ENCODE data around the gene ZBTB38.

The ZBTB38 gene

DNA sequence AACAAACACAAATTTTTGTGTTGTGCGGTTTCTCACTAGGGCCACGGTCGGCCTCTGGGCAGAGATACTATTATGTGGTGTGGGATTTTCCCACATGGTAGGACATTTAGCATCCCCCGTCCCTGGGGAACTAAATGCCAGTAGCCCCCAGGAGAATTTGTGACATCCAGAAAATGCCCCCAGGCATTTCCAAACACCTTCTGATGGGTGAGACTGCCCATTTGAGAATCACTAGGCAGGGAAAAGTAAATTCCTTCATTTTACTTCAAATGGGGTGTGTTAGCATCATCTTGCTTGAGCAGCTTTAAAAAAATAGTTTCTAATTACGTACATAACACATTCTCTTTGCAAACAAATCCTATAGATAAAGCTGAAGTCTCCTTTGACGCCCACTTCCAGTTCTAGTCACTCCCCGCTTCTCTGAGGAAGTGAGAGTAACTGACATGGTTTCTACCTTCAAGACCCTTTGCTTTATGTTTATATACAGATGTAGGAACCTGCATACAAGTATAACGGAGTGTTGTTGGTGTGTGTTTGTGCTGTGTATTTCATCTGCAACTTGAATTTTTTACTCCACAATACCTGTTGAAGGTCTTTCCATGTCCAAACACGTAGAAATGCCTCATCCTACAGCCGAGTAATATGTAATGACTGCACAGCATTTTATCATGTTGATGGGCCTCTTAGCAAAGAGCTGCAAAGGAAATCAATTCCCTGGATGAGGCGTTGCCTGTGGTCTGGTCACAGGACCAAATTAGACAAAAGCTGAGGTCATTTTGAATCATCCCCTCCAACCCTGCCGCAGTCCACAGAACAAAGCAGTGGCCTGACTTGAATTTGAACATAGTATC lies 31.4 kb upstream of the ZBTB38 start:
- no peak for DNase-seq (ENCODE audit: low read depth in 2 of 3, low spot score in 2 of 3)

DNA sequence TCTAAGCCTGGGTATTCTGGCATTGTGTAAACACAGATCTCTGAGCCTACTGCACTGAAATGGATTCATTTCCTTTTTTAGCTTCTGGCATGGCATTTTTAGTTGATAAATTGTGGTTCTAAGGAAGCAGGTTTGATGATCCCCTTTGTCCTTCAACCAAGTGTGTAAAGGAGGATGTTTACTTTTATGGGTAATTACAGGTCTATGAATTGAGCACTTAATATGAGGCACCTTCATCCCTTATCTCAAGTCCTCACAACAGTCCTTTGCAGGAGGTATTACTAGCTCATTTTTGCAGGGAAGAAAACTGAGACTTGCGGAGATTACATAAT lies 30.8 kb upstream of the ZBTB38 start:
- no peak for DNase-seq (ENCODE audit: low read depth in 2 of 3, low spot score in 2 of 3)

DNA sequence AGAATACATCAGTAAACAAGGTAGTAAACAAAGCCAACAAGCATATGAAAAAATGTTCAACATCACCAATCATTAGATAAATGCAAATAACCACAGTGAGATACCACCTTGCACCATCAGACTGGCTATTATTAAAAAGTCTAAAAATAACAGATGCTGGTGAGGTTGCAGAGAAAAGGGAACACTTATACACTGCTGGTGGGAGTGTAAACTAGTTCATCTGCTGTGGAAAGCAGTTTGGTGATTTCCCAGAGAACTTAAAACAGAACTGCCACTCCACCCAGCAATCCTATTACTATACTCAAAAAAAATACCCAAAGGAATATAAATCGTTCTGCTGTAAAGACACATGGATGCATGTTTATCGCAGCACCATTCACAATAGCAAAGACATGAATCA lies 30.3 kb upstream of the ZBTB38 start:
- DNase-seq (ENCODE audit: low read depth in 2 of 3, low spot score in 2 of 3) = no peak

DNA sequence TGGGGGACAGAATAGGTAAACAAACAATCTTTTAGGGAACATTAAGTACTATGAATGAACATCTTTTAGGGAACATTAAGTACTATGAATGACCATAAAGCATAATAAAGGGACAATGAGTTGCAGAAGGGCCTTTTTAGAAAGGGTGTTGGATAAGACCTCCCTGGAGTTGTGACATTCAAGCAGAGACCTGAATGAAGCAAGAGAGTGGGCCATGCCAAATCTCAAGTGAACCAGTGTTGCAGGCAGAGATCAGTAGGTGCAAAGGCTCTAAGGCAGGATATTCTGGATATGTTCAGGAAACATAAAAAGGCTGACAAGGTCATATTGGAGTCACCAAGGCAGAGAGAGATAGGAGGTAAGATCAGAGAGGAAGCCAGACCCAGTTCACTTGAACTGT lies 29.4 kb upstream of the ZBTB38 start:
- no peak for DNase-seq (ENCODE audit: low read depth in 2 of 3, low spot score in 2 of 3)

DNA sequence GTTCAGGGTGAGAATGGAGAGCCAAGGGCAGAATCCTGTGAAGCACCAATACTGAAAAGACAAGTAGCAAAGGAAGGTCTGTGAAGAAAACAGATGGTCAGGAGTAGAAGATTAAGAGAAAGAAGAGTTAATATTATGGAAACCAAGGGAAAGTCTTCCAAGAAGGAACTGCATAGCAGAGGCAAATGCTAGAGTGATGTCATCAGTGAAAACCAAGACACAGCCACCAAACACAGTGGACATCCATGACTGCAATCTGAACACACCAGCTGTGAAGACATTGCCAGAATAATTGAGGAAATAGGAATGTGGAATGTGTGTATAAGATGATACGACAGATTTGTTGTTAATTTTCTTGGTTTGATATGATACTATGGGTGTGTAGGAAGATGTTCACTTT lies 26.8 kb upstream of the ZBTB38 start:
- no peak for DNase-seq (ENCODE audit: low read depth in 2 of 3, low spot score in 2 of 3)

DNA sequence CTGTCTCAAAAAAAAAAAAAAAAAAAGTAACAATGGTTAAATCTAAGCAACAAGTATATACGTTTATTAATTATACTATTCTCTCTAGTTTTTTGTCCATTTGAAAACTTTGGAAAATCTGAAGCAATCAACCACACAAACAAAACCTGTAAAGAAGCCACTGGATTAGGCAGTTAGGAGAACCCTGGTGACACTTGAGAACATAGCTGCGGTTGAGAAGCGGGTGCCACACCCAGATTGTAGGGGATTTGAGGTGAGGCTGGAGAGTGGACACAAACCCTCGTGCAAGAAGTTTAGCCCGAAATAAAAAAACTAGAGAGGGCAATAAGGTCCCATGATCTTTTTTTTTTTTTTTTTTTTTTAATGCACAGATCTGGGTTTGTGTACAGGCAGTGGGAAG lies 25.9 kb upstream of the ZBTB38 start:
- DNase-seq (ENCODE audit: low read depth in 2 of 3, low spot score in 2 of 3) = no peak

DNA sequence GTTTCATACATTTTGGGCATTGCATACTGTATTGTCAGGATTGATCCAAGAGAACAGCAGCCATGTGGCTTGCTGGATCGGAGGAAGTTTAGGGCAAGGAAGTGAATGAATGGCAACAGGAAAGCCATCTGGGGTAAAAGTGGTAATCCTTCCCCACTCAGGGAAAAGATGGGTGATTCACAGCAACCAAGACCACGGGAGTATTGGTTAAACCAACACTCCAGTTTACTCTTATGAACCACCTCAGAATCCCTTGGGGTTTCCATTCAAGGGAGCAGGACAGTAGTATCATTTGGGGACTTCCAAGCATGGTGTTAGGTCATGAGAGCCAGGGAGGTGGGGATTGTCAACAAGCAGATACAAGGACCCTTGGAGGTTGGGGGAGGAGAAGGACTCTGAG lies 25.2 kb upstream of the ZBTB38 start:
- DNase-seq (ENCODE audit: low read depth in 2 of 3, low spot score in 2 of 3) = no peak

DNA sequence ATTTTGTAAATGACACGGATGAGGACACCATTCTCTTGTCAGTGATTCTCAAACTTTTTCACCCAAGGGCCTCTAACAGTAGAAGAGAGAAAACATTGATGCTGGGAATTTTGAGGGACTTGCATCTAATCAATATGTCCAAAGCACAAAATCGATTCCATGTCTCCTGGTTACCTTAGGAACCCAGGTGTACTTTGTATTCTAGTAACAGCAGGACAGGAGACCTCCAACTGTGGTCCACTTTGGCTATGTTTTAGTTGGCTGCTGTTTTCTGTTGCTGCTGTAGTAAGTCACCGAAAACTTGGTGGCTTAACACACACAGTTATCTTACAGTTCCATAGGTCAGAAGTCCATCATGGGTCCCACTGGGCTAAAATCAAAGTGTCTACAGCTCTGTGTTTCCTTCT lies 24.4 kb upstream of the ZBTB38 start:
- DNase-seq (ENCODE audit: low read depth in 2 of 3, low spot score in 2 of 3) = no peak

DNA sequence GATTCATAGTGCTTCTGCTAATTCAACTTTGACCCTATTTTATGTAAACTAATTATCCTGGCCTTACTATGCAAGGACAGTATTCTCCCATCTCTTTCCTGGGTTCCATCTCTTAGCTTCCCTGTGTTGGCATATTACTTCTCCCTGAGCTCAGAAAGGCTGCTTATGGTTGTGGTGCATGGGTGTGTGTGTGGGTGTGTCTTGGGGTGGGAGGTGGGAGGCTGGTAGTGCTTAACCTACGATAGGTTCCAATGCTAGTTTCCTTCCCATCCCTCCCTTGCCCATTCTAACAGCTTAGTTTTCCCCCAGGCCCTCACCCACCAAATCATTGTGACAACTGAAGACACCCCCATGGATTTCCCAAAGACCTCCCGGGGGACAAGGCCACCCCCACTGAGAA lies 22.8 kb upstream of the ZBTB38 start:
- no peak for DNase-seq (ENCODE audit: low read depth in 2 of 3, low spot score in 2 of 3)

DNA sequence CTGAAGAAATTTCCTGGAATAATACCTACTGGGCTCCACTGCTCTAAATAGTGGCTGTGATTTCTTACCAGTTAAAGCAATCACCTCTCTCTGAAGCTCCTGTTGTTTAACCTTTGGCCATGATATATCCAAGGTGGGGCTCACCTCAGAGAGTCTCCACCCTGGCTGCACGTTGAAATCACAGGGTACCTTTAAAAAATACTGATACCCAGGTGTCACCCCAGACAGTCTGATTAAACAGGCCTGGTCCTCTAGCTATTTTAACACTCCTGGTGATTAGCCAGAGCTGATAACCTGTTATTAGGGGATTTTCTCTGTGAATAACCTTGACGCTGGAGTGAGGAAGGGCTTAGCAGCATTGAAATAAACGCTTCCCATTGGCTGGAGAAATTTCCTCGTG lies 22.3 kb upstream of the ZBTB38 start:
- no peak for DNase-seq (ENCODE audit: low read depth in 2 of 3, low spot score in 2 of 3)

DNA sequence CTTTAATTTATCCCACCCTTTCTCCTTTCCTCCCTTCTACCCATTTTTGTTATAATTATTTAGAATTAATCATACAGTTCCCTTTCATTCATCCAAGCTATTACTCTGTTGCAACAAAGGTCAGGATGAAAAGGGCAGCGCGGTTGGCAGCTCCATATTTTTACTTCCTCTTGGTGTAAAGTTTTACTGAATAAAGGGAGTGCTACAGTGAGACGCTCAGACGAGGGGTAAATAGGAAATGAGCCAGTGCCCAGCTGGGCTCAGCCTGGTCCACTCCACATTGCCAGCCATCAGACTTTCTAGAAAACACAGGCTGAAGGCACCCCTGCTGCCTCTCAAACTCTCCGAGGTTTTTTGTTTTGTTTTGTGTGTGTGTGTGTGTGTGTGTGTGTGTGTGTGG lies 21.9 kb upstream of the ZBTB38 start:
- DNase-seq (ENCODE audit: low read depth in 2 of 3, low spot score in 2 of 3) = no peak

DNA sequence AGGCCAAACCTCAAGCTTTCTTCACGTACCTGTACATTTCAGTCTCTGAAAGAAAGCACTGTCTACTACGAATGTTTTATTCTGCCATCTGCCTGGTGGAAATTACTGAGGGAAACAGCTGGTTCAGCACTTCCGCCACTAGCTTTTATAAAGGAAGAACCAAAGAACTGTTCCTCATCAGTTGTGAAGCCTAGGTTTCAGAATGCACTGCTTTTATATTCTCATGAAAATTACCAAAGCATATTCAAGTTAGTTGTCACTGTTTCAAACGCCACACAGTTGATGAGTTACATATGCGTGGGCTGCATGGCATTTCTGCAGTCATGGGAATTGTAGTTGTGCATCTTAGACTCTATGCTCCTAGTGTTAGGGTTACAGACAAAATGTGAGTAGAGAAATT lies 21.5 kb upstream of the ZBTB38 start:
- DNase-seq (ENCODE audit: low read depth in 2 of 3, low spot score in 2 of 3) = no peak

DNA sequence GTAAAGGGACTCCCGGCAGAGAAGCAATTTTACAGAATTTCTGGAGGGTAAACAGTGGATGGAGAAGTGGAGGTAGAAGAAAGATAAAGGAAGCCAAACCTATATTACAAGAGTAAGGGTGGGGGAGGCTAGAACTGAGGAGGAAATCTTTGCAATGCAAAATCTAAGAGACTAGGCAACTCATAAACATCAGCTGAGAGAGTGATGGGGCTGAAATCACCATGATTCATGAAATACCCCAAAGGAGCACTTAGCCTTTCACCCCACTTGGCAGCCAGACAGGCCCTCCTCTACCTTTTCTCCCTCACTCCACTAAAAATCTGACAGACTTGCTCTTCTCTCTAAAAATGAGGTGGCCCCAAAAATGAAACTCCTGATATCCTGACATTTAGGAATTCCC lies 19.5 kb upstream of the ZBTB38 start:
- DNase-seq (ENCODE audit: low read depth in 2 of 3, low spot score in 2 of 3) = no peak

DNA sequence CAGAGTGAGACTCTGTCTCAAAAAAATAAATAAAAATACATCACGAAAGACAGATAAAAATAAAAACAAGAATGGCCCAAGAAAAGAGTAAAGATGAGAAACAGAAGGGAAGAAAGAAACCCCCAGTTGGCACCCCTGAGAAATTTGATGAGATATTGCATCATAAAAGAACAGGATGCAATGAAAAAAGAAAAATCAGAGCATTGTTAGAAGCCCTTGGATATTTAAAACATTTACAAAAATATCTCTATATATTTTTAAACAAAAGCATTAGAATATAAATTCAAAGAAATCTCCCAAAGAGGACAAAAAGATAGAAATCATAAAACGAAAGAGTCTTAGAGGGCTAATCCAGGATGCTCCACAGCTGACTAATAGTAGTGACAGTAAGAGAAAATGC lies 18.6 kb upstream of the ZBTB38 start:
- DNase-seq (ENCODE audit: low read depth in 2 of 3, low spot score in 2 of 3) = no peak

DNA sequence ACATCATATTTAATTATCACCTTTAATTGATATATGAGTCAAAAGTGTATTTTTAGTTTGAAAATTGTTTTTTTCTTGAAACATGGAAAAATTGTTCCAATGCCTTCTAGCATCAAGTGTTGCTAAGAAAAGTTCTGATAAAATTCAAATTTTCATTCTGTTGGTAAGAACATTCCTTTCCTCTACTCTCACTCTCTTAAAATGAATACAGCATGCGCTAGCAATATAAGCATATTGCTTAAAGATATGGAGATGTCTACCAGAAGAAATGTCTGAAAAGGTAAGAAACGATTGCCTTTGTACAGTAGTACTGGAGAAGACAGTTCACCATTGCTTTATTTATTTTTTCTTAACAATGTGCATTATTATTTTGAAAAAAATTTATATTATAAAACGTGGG lies 17.6 kb upstream of the ZBTB38 start:
- DNase-seq (ENCODE audit: low read depth in 2 of 3, low spot score in 2 of 3) = no peak

DNA sequence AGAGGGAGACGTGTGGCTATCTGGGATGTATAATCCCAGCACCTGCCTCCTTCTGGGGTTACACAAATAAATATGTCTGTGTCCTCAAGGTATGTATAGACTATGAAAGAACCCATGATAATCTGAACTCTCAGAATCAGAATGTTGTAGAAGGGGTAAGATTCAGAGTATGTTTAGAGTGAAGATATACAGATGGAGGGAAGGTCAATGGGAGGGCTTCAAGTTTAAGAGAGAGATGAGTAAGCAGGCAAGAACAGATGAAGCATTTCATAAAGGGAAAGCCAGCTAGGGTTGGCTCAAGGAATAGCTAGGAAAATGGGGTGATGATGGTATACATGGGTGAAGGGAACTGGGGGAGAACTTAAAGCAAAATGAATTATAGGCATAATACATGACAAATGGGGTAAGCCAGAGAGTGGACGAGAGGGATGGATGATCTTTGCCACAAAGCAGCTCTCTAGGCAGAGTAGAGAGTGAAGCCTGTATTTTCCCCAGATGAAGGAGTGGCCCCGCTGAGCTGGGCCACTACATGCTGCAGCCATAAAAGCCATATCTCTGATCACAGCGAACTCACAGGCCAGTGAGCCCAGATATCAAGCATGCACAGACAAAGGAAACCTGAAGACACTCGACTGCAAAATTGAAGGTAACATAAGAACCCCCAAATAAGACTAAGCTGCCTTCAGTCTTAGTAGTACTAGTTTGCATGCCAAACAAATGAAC lies 15.9 kb upstream of the ZBTB38 start:
- DNase-seq (ENCODE audit: low read depth in 2 of 3, low spot score in 2 of 3) = no peak

DNA sequence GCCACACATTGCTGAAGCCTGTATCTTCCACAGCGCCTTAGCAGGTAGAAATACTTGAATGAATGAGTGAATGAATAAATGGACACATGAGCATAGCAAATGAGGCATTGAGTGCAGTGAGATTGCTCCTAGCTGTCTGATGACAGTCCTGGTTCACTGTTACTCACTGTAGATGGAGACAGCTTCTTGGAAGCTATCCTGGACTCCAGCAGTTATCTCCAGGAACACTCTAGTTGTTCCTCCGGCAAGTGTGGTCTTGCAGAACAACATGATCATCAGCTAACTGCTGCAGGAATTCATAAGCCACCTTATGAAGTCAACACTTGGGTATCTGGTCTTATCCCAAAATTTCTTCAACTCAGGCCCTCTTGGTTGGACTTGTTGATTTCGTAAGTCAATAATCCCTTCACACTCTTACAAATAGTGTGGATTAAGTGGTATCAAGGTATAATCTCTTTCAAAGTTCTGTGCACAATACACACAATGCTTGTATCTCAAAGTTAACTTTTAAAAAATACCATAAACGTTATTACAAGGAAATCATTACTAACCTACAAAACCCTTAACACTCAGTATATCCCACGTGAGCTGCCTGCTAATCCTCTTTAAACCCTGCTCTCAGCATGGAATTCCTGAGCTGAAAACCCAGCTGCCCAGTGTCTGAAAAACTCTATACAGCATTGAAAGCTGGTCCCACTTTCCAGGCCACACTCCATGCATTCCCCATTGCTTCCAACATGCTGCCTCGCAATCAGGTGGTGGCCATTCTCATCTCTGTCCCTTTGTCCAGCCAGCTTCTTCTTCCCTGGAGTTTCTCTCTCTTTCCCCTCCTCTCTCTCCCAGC lies 14.4 kb upstream of the ZBTB38 start:
- DNase-seq (ENCODE audit: low read depth in 2 of 3, low spot score in 2 of 3) = no peak

DNA sequence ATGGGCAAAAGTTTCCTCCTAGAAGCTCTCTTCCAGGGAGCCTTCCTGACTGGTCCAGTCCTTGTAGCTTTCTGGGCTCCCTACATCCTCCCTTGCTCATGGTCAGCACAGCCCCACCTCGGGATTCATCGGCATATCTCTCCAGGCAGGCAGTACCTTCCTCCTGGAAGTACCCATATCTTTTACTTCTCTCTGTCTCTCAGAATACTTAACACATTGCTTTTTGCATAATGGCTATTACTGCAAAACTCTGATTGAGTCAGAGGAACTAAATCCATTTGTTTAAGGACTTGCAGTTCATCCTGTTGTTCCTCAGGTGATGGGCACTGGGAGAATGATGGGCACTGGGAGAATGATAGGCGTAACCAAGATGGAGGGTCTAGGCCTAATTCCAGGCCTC lies 13.8 kb upstream of the ZBTB38 start:
- DNase-seq (ENCODE audit: low read depth in 2 of 3, low spot score in 2 of 3) = no peak

DNA sequence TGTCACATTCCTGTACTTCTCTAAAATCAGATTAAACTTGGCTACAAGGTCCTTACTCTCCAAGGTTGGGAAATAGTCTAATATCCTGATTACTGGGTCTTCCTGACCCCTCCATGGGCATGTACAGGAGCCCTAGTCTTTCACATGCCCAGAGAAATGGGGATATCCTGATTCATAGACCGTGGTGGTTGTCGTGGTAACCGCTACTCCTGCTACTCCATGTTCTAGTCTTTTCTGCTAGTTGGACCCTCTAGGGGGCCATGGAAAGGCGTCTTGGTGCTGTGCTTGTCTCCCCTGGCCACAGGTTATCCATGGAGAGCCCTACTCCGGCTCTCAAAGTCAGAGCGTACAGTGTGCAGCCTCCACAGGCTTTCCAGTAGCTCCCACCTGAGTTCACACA lies 13.1 kb upstream of the ZBTB38 start:
- DNase-seq (ENCODE audit: low read depth in 2 of 3, low spot score in 2 of 3) = no peak

DNA sequence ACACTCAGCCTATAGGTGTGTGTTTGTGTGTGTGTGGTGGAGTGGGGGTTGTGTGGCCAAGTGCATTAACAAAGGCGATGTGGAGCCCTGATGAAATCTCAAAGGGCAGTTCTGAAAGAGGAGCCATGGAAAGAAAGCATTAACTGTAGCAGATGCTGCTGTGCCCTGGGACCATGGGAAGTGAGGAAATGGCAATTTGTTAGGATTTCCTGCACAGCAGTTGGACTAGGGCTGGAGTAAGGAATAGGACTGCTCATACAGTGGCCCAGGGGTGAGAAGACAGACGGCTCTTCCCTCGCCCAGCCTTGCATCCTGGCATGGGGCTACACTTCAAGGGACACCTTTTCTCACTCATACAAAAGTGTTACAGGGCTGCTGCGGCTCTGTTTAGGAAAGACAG lies 12.3 kb upstream of the ZBTB38 start:
- no peak for DNase-seq (ENCODE audit: low read depth in 2 of 3, low spot score in 2 of 3)

DNA sequence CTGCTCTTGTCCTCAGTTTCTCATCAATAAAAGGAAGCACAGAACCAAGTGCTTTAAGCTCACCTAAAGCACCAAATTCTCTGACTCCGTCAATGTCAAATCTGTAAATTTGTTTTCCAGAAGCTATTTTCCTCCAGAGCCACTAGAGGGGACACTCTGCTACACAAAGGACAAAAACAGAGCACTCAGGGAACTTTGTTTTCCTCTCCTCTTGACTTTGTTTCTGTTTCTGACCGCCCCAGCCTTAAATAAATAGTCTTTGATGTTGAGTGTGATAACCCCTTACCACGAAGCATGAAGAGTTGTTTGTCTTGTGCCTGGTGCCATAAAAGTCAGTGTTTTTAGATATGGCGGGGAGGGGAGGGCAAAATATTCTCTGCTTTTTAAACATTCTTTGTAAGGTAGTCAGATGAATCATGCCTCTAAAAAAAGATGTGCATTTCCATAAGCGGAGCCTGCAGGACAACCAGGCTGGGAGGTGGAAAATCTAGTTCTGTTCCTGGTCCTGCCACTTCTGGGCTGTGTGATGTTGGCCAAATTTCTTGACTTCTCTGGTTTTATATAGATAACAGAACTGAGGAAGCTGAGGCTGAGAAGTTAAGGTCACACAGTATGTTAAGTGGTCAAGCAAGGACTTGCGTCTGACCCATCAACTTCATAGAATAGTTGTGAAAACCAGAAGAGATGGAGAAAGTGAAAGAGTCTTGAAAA lies 7.3 kb upstream of the ZBTB38 start:
- no peak for DNase-seq (ENCODE audit: low read depth in 2 of 3, low spot score in 2 of 3)
